Keratinocyte (primary cell): ENCODE data around the gene HLA-E. TPM values are rescaled to one million over a fixed set of nuclear protein-coding genes. Genes with fewer than 3 reads are reported as not detected.
A peak's percentile ranks its signal among the peaks of the same experiment; 100 is the strongest.
"Not testable (repeated sequence)": the region's sequence is repeated elsewhere in the genome, so short reads cannot be mapped to it uniquely, and the experiment has no call there.

ENCODE experiments used
- DNase-seq: peaks from one replicate; pipeline ENCODE4 v3.0.0-alpha.2; 2011; ENCODE audit warnings: low read depth, missing footprints, low spot score
- FAIRE-seq: peaks from 2 replicates; lab custom pipeline; 2011; peaks lifted over from hg19 to GRCh38; lab: Jason Lieb, UNC
- H2AFZ ChIP-seq: 2 replicates; pipeline ENCODE4 v1.6.0; 2012; ENCODE audit warnings: low read length, control low read depth, inconsistent platforms; ENCODE audit not compliant: control insufficient read depth
- H3K27ac ChIP-seq: 2 replicates; pipeline ENCODE4 v1.5.1; 2011; ENCODE audit warnings: low read length; ENCODE audit not compliant: control insufficient read depth, insufficient read depth
- H3K27me3 ChIP-seq: 3 replicates; pipeline ENCODE4 v1.6.0; 2011; ENCODE audit warnings: low read length; ENCODE audit not compliant: control insufficient read depth, insufficient read depth; ENCODE audit errors: extremely low read depth
- H3K36me3 ChIP-seq, 2 experiments: 2 replicates in 1 of 2; 3 replicates in 1 of 2; pipeline ENCODE4 v1.5.1; 2011; ENCODE audit warnings: low read length in 2 of 2, mild to moderate bottlenecking in 1 of 2; ENCODE audit not compliant: control insufficient read depth in 2 of 2, insufficient read depth in 2 of 2; ENCODE audit errors: extremely low read depth in 1 of 2
- H3K4me1 ChIP-seq: 3 replicates; pipeline ENCODE4 v1.5.1; 2011; ENCODE audit warnings: low read length; ENCODE audit not compliant: control insufficient read depth, insufficient read depth; ENCODE audit errors: extremely low read depth
- H3K4me2 ChIP-seq: 3 replicates; pipeline ENCODE4 v1.6.0; 2011; ENCODE audit warnings: low read depth, low read length; ENCODE audit not compliant: control insufficient read depth, insufficient read depth; ENCODE audit errors: extremely low read depth
- H3K4me3 ChIP-seq, 3 experiments: fragments of 200-600 bp in 1 of 3; sonication (generic) in 1 of 3; 2 replicates in 2 of 3; 3 replicates in 1 of 3; pipeline ENCODE4 v1.5.1; 2011 to 2016; ENCODE audit warnings: low read length in 3 of 3, mild to moderate bottlenecking in 3 of 3, control low read depth in 2 of 3, inconsistent platforms in 1 of 3, low read depth in 1 of 3, mixed read lengths in 1 of 3, mixed run types in 1 of 3, moderate library complexity in 1 of 3; ENCODE audit not compliant: control insufficient read depth in 2 of 3, insufficient read depth in 2 of 3; ENCODE audit errors: extremely low read depth in 1 of 3
- H3K79me2 ChIP-seq: 2 replicates; pipeline ENCODE4 v1.6.0; 2012; ENCODE audit warnings: low read length; ENCODE audit not compliant: control insufficient read depth, insufficient read depth
- H3K9ac ChIP-seq: 3 replicates; pipeline ENCODE4 v1.6.0; 2011; ENCODE audit warnings: low read length; ENCODE audit not compliant: control insufficient read depth, insufficient read depth; ENCODE audit errors: extremely low read depth
- H3K9me1 ChIP-seq: 3 replicates; pipeline ENCODE4 v1.6.0; 2011; ENCODE audit warnings: low read length; ENCODE audit not compliant: control insufficient read depth, insufficient read depth; ENCODE audit errors: extremely low read depth
- H3K9me3 ChIP-seq: 2 replicates; pipeline ENCODE4 v1.5.1; 2012; ENCODE audit warnings: low read depth, low read length; ENCODE audit not compliant: control insufficient read depth
- H4K20me1 ChIP-seq: 3 replicates; pipeline ENCODE4 v1.6.0; 2011; ENCODE audit warnings: low read length; ENCODE audit not compliant: control insufficient read depth, insufficient read depth; ENCODE audit errors: extremely low read depth
- dilution Hi-C: fragments of 300-500 bp; cut with MboI; formaldehyde crosslinking; loops from one replicate; pipeline ENCODE4 v1.7.0; 2020; ENCODE audit warnings: low sequenced_read_pairs; ENCODE audit not compliant: extremely low pct_ligation_motif_present
- polyA plus RNA-seq, 5 experiments: library from polyadenylated mRNA; depleted of rRNA in 3 of 5; stranded (reverse) in 3 of 5; stranded (forward) in 1 of 5; unstranded in 1 of 5; fragments of >200 nt; gene quantifications; 1 replicate in 1 of 5; 2 replicates in 3 of 5; 3 replicates in 1 of 5; pipeline versions ENCODE4 v1.2.1 to v1.2.3, GENCODE V29; 2011 to 2012; ENCODE audit warnings: missing spikeins in 2 of 5, low read depth in 1 of 5, low replicate concordance in 1 of 5

The HLA-E gene
- polyA plus RNA-seq, 1 donor (not counting 4 experiments of a cell fraction or from before 2014, with no cell fraction given): 108 TPM

DNA sequence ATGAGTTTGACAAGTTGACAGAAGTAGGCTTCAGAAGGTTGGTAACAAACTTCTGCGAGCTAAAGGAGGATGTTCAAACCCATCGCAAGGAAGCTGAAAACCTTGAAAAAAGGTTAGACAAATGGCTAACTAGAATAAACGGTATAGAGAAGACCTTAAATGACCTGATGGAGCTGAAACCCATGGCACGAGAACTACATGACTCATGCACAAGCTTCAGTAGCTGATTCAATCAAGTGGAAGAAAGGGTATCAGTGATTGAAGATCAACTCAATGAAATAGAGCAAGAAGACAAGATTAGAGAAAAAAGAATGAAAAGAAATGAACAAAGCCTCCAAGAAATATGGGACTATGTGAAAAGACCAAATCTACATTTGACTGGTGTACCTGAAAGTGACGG is 32.6 kb downstream of the HLA-E start:
- H3K27ac ChIP-seq: peak overlapping the region; percentile 69
- not testable (repeated sequence) for DNase-seq

GRCh38 chr6:30526444-30526843 is 37.1 kb downstream of the HLA-E start:
- H3K9ac ChIP-seq, H3K4me1 ChIP-seq, H3K4me2 ChIP-seq, H2AFZ ChIP-seq, H4K20me1 ChIP-seq, H3K36me3 ChIP-seq, DNase-seq, H3K9me3 ChIP-seq, H3K4me3 ChIP-seq, H3K79me2 ChIP-seq, H3K9me1 ChIP-seq, dilution Hi-C loops, FAIRE-seq, H3K27me3 ChIP-seq, H3K27ac ChIP-seq: not testable (repeated sequence)

More for the DNA sequence above, 32.6 kb downstream of the HLA-E start:
- H3K36me3 ChIP-seq, H2AFZ ChIP-seq, H3K9me1 ChIP-seq, dilution Hi-C loops, H3K9ac ChIP-seq, H3K79me2 ChIP-seq, FAIRE-seq, H3K9me3 ChIP-seq, H3K4me3 ChIP-seq, H3K27me3 ChIP-seq, H4K20me1 ChIP-seq: not testable (repeated sequence)
- Histone ChIP-seq H3K4me2 (peak overlapping the region; percentile 10), H3K4me1 (peaks cover 17% of the 10 kb centered on the region)

DNA sequence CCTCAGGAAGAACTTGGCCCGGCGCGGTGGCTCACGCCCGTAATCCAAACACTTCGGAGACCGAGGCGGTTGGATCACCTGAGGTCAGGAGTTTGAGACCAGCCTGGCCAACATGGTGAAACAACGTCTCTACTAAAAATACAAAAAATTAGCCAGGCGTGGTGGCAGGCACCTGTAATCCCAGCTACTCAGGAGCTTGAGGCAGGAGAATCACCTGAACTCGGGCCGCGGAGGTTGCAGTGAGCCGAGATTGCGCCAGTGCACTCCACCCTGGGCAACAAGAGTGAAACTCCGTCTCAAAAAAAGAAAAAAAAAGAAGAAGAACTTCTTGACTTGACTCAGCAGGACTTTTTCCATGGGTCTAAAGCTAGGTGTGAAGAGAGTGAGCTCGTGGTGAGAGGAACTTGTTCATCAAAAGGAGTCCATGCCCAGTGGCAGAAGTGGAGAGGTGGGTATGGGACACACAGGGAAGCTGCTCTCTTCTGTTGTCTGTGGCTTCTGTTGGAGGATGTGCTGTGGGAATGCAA is 40.1 kb downstream of the HLA-E start:
- H3K9me3 ChIP-seq, DNase-seq, FAIRE-seq, H3K4me1 ChIP-seq, dilution Hi-C loops, H3K4me3 ChIP-seq, H3K4me2 ChIP-seq, H3K79me2 ChIP-seq, H3K27me3 ChIP-seq, H3K9ac ChIP-seq, H4K20me1 ChIP-seq, H3K9me1 ChIP-seq, H2AFZ ChIP-seq, H3K36me3 ChIP-seq, H3K27ac ChIP-seq: not testable (repeated sequence)
